Measurements from ENCODE around the gene SPPL3. TPM values are rescaled to one million over a fixed set of nuclear protein-coding genes. Genes with fewer than 3 reads are reported as not detected.
"Not testable (repeated sequence)": the region's sequence is repeated elsewhere in the genome, so short reads cannot be mapped to it uniquely, and the experiment has no call there.

The SPPL3 gene
- total RNA-seq, 1 donor from 2014 or later = 26.8 TPM

- peaks cover 13% of the 10 kb centered on the region for H3K36me3 ChIP-seq
- H3K4me3 ChIP-seq = no peak overlapping the region
- no peak for DNase-seq
- intact Hi-C loops (cut with micrococcal nuclease) = no loop called here
- no peak overlapping the region for H3K27ac ChIP-seq (replicated peaks)
- H3K9me3 ChIP-seq (replicated peaks) = peaks cover 37% of the 10 kb centered on the region
- H3K27me3 ChIP-seq (ENCODE audit: low read depth) = no peaks in the 10 kb centered on the region
- H3K4me1 ChIP-seq = peaks cover 39% of the 10 kb centered on the region
- no peak for TF ChIP-seq CTCF (IDR thresholded peaks at IDR 0.05; ENCODE audit: borderline replicate concordance)
Observed at GRCh38 chr12:120797677-120798642, 106.2 kb downstream of the SPPL3 start.

- Histone ChIP-seq H3K4me1 (peaks cover 42% of the 10 kb centered on the region), H3K27me3 (ENCODE audit: low read depth) (no peaks in the 10 kb centered on the region), H3K27ac (replicated peaks) (no peak overlapping the region), H3K9me3 (replicated peaks) (peaks cover 37% of the 10 kb centered on the region), H3K4me3 (no peak overlapping the region), H3K36me3 (peaks cover 13% of the 10 kb centered on the region)
- TF ChIP-seq CTCF (IDR thresholded peaks at IDR 0.05; ENCODE audit: borderline replicate concordance) = no peak
- intact Hi-C loops (cut with micrococcal nuclease) = no loop called here
- DNase-seq = no peak
Observed at GRCh38 chr12:120795441-120796178, 108.5 kb downstream of the SPPL3 start.

GRCh38 chr12:120793357-120793756 lies 110.8 kb downstream of the SPPL3 start:
- peaks cover 29% of the 10 kb centered on the region for H3K4me1 ChIP-seq
- DNase-seq = no peak
- H3K27me3 ChIP-seq (ENCODE audit: low read depth) = no peaks in the 10 kb centered on the region
- no peak overlapping the region for H3K27ac ChIP-seq (replicated peaks)
- TF ChIP-seq CTCF (IDR thresholded peaks at IDR 0.05; ENCODE audit: borderline replicate concordance) = no peak
- H3K4me3 ChIP-seq = no peak overlapping the region
- peaks cover 37% of the 10 kb centered on the region for H3K9me3 ChIP-seq (replicated peaks)
- intact Hi-C loops (cut with micrococcal nuclease) = no loop called here
- H3K36me3 ChIP-seq = peaks cover 13% of the 10 kb centered on the region

GRCh38 chr12:120792456-120792855 lies 111.7 kb downstream of the SPPL3 start:
- intact Hi-C loops (cut with micrococcal nuclease) = not testable (repeated sequence)

GRCh38 chr12:120791669-120792176 lies 112.4 kb downstream of the SPPL3 start:
- no peak overlapping the region for H3K4me3 ChIP-seq
- no peak for TF ChIP-seq CTCF (IDR thresholded peaks at IDR 0.05; ENCODE audit: borderline replicate concordance)
- peaks cover 36% of the 10 kb centered on the region for H3K9me3 ChIP-seq (replicated peaks)
- H3K36me3 ChIP-seq = peaks cover 13% of the 10 kb centered on the region
- no peak overlapping the region for H3K27ac ChIP-seq (replicated peaks)
- peaks cover 33% of the 10 kb centered on the region for H3K4me1 ChIP-seq
- H3K27me3 ChIP-seq (ENCODE audit: low read depth) = no peaks in the 10 kb centered on the region
- intact Hi-C loops (cut with micrococcal nuclease) = no loop called here
- DNase-seq = no peak

More at GRCh38 chr12:120792456-120792855, 111.7 kb downstream of the SPPL3 start:
- H3K4me3 ChIP-seq; H3K27ac ChIP-seq (replicated peaks); H3K27me3 ChIP-seq (ENCODE audit: low read depth); DNase-seq: not testable (repeated sequence)
- H3K36me3 ChIP-seq = peaks cover 13% of the 10 kb centered on the region
- H3K9me3 ChIP-seq (replicated peaks) = peaks cover 37% of the 10 kb centered on the region
- peaks cover 33% of the 10 kb centered on the region for H3K4me1 ChIP-seq

Measured in left ventricle myocardium inferior (tissue), 1 donor.